Measurements from ENCODE around the gene ANO6.

DNA sequence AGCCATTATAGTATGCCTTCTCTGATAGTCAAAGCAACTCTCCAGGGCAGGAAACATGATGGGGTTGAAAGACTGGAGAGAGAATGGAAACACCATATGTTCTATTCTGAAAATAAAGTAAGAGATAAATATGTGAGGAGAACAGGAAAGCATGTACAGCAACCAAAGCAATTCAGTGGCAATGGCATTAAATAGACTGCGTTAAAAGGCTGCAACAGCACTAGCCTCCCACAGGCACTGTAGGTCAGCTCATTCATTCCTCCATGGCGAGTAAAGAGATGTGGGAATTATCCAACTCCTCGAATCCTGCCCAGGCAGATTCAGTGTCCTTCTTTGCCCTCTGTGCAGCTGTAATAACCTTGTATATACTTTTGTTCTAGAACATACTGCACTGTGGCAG is 43.8 kb downstream of the ANO6 start:
- TF ChIP-seq CTCF (conservative IDR thresholded peaks at IDR 0.05) (no peak), ZFX (IDR thresholded peaks at IDR 0.05) (no peak)
